K562 (cell line): ENCODE measurements around the gene WDCP. TPM values are rescaled to one million over a fixed set of nuclear protein-coding genes. Genes with fewer than 3 reads are reported as not detected.
A peak's percentile ranks its signal among the peaks of the same experiment; 100 is the strongest.

ENCODE experiments used
- CBFB ChIP-seq: sonication (generic); formaldehyde crosslinking; IDR thresholded peaks from 2 replicates; pipeline ENCODE4 v1.4.0; 2020; ENCODE audit warnings: mild to moderate bottlenecking, missing genetic modification reagents
- FOXP1 ChIP-seq: sonication (generic); formaldehyde crosslinking; IDR thresholded peaks from 2 replicates; pipeline ENCODE4 v1.8.0; 2022; ENCODE audit warnings: mild to moderate bottlenecking, missing genetic modification reagents
- FUS ChIP-seq: fragments of 200-400 bp; formaldehyde crosslinking; optimal IDR thresholded peaks from 2 replicates; pipeline ENCODE3; 2017; ENCODE audit warnings: low read depth, low read length
- GTF2F1 ChIP-seq: IDR thresholded peaks from 2 replicates; pipeline ENCODE4 v1.6.1; 2011; ENCODE audit warnings: low read depth, low read length, improper control_type of control experiment
- HDGF ChIP-seq: fragments of 450-650 bp; IDR thresholded peaks from 2 replicates; pipeline ENCODE4 v1.6.1; 2016
- HNRNPL ChIP-seq: fragments of 200-400 bp; formaldehyde crosslinking; IDR thresholded peaks from 2 replicates; pipeline ENCODE4 v1.6.1; 2017; ENCODE audit warnings: low read depth, mild to moderate bottlenecking, low read length
- PHB ChIP-seq: fragments of 250-450 bp; sonication (Bioruptor Pico); IDR thresholded peaks from 2 replicates; pipeline ENCODE4 v1.5.0; 2021
- PHF8 ChIP-seq: fragments of 200-600 bp; sonication (generic); IDR thresholded peaks from 2 replicates; pipeline ENCODE4 v1.6.1; 2012; ENCODE audit warnings: mixed run types, mild to moderate bottlenecking, inconsistent platforms, low read length, moderate library complexity, borderline replicate concordance
- POLR2G ChIP-seq: fragments of 200-400 bp; formaldehyde crosslinking; IDR thresholded peaks from 2 replicates; pipeline ENCODE4 v1.6.1; 2017; ENCODE audit warnings: low read depth, mild to moderate bottlenecking, antibody characterized with exemption, low read length, moderate library complexity
- PTRF ChIP-seq: fragments of 450-650 bp; IDR thresholded peaks from 2 replicates; pipeline ENCODE4 v1.6.1; 2016; ENCODE audit warnings: mild to moderate bottlenecking, missing genetic modification characterization, missing compliant biosample characterization
- RBFOX2 ChIP-seq: fragments of 200-400 bp; formaldehyde crosslinking; IDR thresholded peaks from 2 replicates; pipeline ENCODE4 v1.6.1; 2017; ENCODE audit warnings: low read depth, mild to moderate bottlenecking, low read length, moderate library complexity
- RFX1 ChIP-seq: fragments of 450-650 bp; IDR thresholded peaks from 2 replicates; pipeline ENCODE4 v1.6.1; 2016; ENCODE audit warnings: mild to moderate bottlenecking, moderate library complexity
- SAP30 ChIP-seq: fragments of 200-600 bp; sonication (generic); IDR thresholded peaks from 2 replicates; pipeline ENCODE4 v1.6.1; 2012; ENCODE audit warnings: borderline replicate concordance, low read depth, mild to moderate bottlenecking, moderate library complexity, low read length, control low read depth, inconsistent platforms; ENCODE audit not compliant: insufficient read depth, poor library complexity, severe bottlenecking
- SETDB1 ChIP-seq: IDR thresholded peaks from one replicate; pipeline ENCODE4 v1.6.1; 2012; ENCODE audit warnings: low read length, control low read depth, inconsistent platforms
- TAF15 ChIP-seq: fragments of 200-400 bp; formaldehyde crosslinking; IDR thresholded peaks from 2 replicates; pipeline ENCODE4 v1.6.1; 2017; ENCODE audit warnings: mild to moderate bottlenecking, low read depth, low read length, moderate library complexity
- TEAD1 ChIP-seq, 2 experiments: fragments of 450-650 bp in 1 of 2; sonication (generic) in 1 of 2; formaldehyde crosslinking; IDR thresholded peaks; 2 replicates each; pipeline versions ENCODE4 v1.4.0 to v1.8.0; 2020 to 2022; ENCODE audit warnings: mild to moderate bottlenecking in 2 of 2, missing genetic modification reagents in 1 of 2
- TEAD2 ChIP-seq: fragments of 450-650 bp; IDR thresholded peaks from 2 replicates; pipeline ENCODE4 v1.6.1; 2016; ENCODE audit warnings: missing genetic modification characterization, control low read depth, missing compliant biosample characterization
- TGIF2 ChIP-seq: sonication (generic); formaldehyde crosslinking; IDR thresholded peaks from 2 replicates; pipeline ENCODE4 v1.8.1; 2022; ENCODE audit warnings: mild to moderate bottlenecking, missing genetic modification reagents, moderate library complexity
- ZFX ChIP-seq: sonication (generic); formaldehyde crosslinking; IDR thresholded peaks from 2 replicates; pipeline ENCODE4 v1.8.0; 2022; ENCODE audit warnings: mild to moderate bottlenecking, missing genetic modification reagents, moderate library complexity
- ZKSCAN3 ChIP-seq: fragments of 250-450 bp; sonication (Bioruptor Pico); IDR thresholded peaks from 2 replicates; pipeline ENCODE4 v1.4.0; 2020
- ZNF445 ChIP-seq: fragments of 250-450 bp; sonication (Bioruptor Pico); IDR thresholded peaks from 2 replicates; pipeline ENCODE4 v1.4.0; 2020; ENCODE audit warnings: low read depth, mild to moderate bottlenecking, moderate library complexity
- ZNF77 ChIP-seq: fragments of 250-450 bp; sonication (Bioruptor Pico); IDR thresholded peaks from 2 replicates; pipeline ENCODE4 v1.5.0; 2020
- ZNF780A ChIP-seq: fragments of 250-450 bp; sonication (Bioruptor Pico); IDR thresholded peaks from 2 replicates; pipeline ENCODE4 v1.5.0; 2021; ENCODE audit warnings: mild to moderate bottlenecking
- polyA plus RNA-seq, 8 experiments: library from polyadenylated mRNA; depleted of rRNA in 4 of 8; stranded (reverse) in 5 of 8; unstranded in 3 of 8; fragments of >200 nt; fragmentation: Nextera tagmentation in 2 of 8; fragmentation: Illumina TruSeq in 1 of 8; extraction: Ambion mirVana in 2 of 8; extraction: Trizol in 1 of 8; gene quantifications; 2 replicates each; pipeline versions ENCODE4 v1.2.1 to v1.2.3, GENCODE V29; 2011 to 2014; ENCODE audit warnings: inconsistent platforms in 1 of 8, missing spikeins in 1 of 8
- total RNA-seq, 7 experiments: library from RNA; depleted of rRNA in 6 of 7; stranded (reverse); fragments of >200 nt in 6 of 7; fragmentation: Illumina TruSeq in 2 of 7; extraction: Trizol in 2 of 7; gene quantifications; 2 replicates each; pipeline versions ENCODE4 v1.2.1 to v1.2.3, GENCODE V29; 2011 to 2021; ENCODE audit warnings: low replicate concordance in 1 of 7
- TF ChIP-seq, protein P1 (sequence below): IDR thresholded peaks from 3 replicates; pipeline ENCODE4 v1.6.1; 2011; ENCODE audit warnings: borderline replicate concordance, mild to moderate bottlenecking, moderate library complexity; ENCODE audit not compliant: insufficient read length; ENCODE audit errors: extremely low read depth
- TF ChIP-seq, protein P2 (sequence below): sonication (generic); formaldehyde crosslinking; IDR thresholded peaks from 2 replicates; pipeline ENCODE4 v1.9.0; 2022; ENCODE audit warnings: mild to moderate bottlenecking, missing genetic modification reagents
- TF ChIP-seq, protein P3 (sequence below): fragments of 450-650 bp; IDR thresholded peaks from 2 replicates; pipeline ENCODE4 v1.6.1; 2016; ENCODE audit warnings: missing biosample characterization, missing genetic modification characterization

WDCP gene
- total and polyA plus RNA-seq, 9 of the 15 experiments (the other 6 are each of a cell fraction or from before 2014, with no cell fraction given), result 10.1 to 41.4 (median 21.8) TPM

DNA sequence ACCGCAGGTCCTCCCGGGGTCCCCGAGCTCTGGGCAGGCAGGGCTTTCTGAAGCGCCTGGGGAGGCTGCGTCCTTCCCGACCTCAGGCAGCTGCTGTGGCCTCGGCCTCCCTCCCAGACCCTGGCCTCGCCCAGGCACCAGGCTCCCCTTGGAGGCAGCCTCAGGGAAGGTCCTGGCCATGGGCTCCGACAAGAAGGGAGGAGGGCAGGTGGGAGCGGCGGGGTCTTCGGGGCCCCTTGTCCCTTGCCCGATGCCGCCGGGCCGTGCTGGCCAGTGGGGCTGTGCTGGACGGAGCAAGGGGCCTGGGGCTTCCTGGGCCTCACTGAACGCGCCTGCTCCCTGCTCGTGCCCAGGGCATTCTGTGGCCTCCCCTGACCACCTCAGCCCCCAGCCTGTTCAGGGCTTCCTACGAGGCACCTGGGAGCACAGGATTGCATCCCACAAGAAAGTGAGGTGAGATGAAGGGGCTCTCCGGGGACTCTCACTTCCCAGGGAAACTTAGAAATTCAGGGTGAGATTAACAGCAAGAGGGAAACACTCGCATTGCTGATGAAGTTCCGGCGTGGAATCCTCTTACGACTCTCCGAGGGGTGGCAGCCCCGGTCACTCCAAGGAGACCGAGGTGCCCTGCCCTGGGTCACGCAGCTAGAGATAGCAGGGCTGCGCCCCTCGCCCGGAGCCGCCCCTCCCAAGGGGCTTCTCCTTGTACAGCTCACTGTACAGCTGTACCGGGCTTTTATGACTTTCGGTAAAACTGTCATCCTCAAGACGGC, 36.5 kb downstream of the WDCP start (continued):
- TF ChIP-seq, protein P1, sequence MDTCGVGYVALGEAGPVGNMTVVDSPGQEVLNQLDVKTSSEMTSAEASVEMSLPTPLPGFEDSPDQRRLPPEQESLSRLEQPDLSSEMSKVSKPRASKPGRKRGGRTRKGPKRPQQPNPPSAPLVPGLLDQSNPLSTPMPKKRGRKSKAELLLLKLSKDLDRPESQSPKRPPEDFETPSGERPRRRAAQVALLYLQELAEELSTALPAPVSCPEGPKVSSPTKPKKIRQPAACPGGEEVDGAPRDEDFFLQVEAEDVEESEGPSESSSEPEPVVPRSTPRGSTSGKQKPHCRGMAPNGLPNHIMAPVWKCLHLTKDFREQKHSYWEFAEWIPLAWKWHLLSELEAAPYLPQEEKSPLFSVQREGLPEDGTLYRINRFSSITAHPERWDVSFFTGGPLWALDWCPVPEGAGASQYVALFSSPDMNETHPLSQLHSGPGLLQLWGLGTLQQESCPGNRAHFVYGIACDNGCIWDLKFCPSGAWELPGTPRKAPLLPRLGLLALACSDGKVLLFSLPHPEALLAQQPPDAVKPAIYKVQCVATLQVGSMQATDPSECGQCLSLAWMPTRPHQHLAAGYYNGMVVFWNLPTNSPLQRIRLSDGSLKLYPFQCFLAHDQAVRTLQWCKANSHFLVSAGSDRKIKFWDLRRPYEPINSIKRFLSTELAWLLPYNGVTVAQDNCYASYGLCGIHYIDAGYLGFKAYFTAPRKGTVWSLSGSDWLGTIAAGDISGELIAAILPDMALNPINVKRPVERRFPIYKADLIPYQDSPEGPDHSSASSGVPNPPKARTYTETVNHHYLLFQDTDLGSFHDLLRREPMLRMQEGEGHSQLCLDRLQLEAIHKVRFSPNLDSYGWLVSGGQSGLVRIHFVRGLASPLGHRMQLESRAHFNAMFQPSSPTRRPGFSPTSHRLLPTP, result no peak
- no peak for TF ChIP-seq CBFB (CRISPR knock-in tag)
- no peak for TF ChIP-seq FUS
- TF ChIP-seq GTF2F1, result no peak
- TF ChIP-seq, protein P2, sequence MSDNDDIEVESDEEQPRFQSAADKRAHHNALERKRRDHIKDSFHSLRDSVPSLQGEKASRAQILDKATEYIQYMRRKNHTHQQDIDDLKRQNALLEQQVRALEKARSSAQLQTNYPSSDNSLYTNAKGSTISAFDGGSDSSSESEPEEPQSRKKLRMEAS (CRISPR knock-in tag), result no peak
- TF ChIP-seq POLR2G, result peak; percentile 68
- TF ChIP-seq PHB (CRISPR knock-in tag), result 0 out of 2 replicates have a peak, but pooled peaks have one; percentile 3
- TF ChIP-seq PHF8, result peak; percentile 47; the same call in 1 of the 2 replicates
- TF ChIP-seq HNRNPL, result peak; percentile 50; the same call in 1 of the 2 replicates
- 0 out of 2 replicates have a peak, but pooled peaks have one; percentile 56 for TF ChIP-seq FOXP1 (CRISPR knock-in tag)
- no peak for TF ChIP-seq ZNF445 (CRISPR knock-in tag)
- no peak for TF ChIP-seq SAP30
- TF ChIP-seq, protein P3, sequence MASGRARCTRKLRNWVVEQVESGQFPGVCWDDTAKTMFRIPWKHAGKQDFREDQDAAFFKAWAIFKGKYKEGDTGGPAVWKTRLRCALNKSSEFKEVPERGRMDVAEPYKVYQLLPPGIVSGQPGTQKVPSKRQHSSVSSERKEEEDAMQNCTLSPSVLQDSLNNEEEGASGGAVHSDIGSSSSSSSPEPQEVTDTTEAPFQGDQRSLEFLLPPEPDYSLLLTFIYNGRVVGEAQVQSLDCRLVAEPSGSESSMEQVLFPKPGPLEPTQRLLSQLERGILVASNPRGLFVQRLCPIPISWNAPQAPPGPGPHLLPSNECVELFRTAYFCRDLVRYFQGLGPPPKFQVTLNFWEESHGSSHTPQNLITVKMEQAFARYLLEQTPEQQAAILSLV (tag), result no peak
- peak; percentile 80 for TF ChIP-seq ZFX (CRISPR knock-in tag)
- TF ChIP-seq TAF15, result no peak
- no peak for TF ChIP-seq TEAD2
- TF ChIP-seq ZNF77 (CRISPR knock-in tag), result no peak
- no peak for TF ChIP-seq TGIF2 (CRISPR knock-in tag)
- peak in 1 of 2 experiments; percentile 44; a peak in 1 of 4 replicates for TF ChIP-seq TEAD1 (CRISPR knock-in tag; IDR thresholded peaks at IDR 0.05)
- TF ChIP-seq HDGF, result 0 out of 2 replicates have a peak, but pooled peaks have one; percentile 57
- no peak for TF ChIP-seq ZKSCAN3 (CRISPR knock-in tag)
- peak; percentile 81 for TF ChIP-seq RBFOX2
- no peak for TF ChIP-seq SETDB1
- no peak for TF ChIP-seq ZNF780A (CRISPR knock-in tag)
- TF ChIP-seq PTRF (tag), result no peak
- no peak for TF ChIP-seq RFX1
